Lung (tissue), 12 donors: ENCODE measurements around the gene CNTNAP2. TPM values are rescaled to one million over a fixed set of nuclear protein-coding genes. Genes with fewer than 3 reads are reported as not detected.

Source experiments
- ATAC-seq: fragments of 200-7000 bp; cut with Tn5 transposase; one replicate; pipeline ENCODE4 v1.9.1; 2020; ENCODE audit warnings: moderate number of reproducible peaks; ENCODE audit not compliant: insufficient read depth, low FRiP score
- DNase-seq, 3 donors: peaks; one replicate each; pipeline ENCODE4 v3.0.0-alpha.2; 2013 to 2017
- H3K27ac ChIP-seq, 2 donors: one replicate each; pipeline ENCODE4 v1.5.1; 2013; ENCODE audit warnings: mild to moderate bottlenecking in 2 of 2, moderate library complexity in 2 of 2, control low read depth in 1 of 2, inconsistent platforms in 1 of 2, low read depth in 1 of 2, low read length in 1 of 2
- H3K27me3 ChIP-seq, 3 donors: one replicate each; pipeline ENCODE4 v1.5.1; 2013; ENCODE audit warnings: low read length in 2 of 3; ENCODE audit not compliant: control insufficient read depth in 3 of 3, insufficient read depth in 3 of 3
- H3K36me3 ChIP-seq, 4 donors: one replicate each; pipeline ENCODE4 v1.5.1; 2013; ENCODE audit warnings: low read length in 4 of 4, mild to moderate bottlenecking in 1 of 4, moderate library complexity in 1 of 4; ENCODE audit not compliant: control insufficient read depth in 4 of 4, insufficient read depth in 4 of 4
- H3K4me1 ChIP-seq, 5 donors: one replicate each; pipeline ENCODE4 v1.5.1; 2013; ENCODE audit warnings: low read length in 5 of 5, mild to moderate bottlenecking in 2 of 5, moderate library complexity in 1 of 5; ENCODE audit not compliant: control insufficient read depth in 5 of 5, insufficient read depth in 5 of 5
- H3K4me3 ChIP-seq: one replicate; pipeline ENCODE4 v1.5.1; 2013; ENCODE audit warnings: mild to moderate bottlenecking, control low read depth, moderate library complexity
- H3K9ac ChIP-seq, 2 donors: one replicate each; pipeline ENCODE4 v1.5.1; 2013; ENCODE audit warnings: low read length in 2 of 2, control low read depth in 1 of 2; ENCODE audit not compliant: insufficient read depth in 1 of 2
- H3K9me3 ChIP-seq, 4 donors: one replicate each; pipeline ENCODE4 v1.5.1; 2013; ENCODE audit warnings: low read length in 3 of 4, mild to moderate bottlenecking in 1 of 4, moderate library complexity in 1 of 4; ENCODE audit not compliant: control insufficient read depth in 4 of 4, insufficient read depth in 3 of 4
- CTCF ChIP-seq: IDR thresholded peaks from 2 replicates; pipeline ENCODE4 v1.5.1; 2012; ENCODE audit warnings: mild to moderate bottlenecking; ENCODE audit errors: control extremely low read depth, extremely low read depth
- WGBS, 2 donors: extraction: QIAGEN DNeasy Blood & Tissue Kit; methylation state at CpG; one replicate each; pipeline ENCODE4 v1.1.7; 2013; 5-methylcytosine and 5-hydroxymethylcytosine counted together
- polyA plus RNA-seq, 2 donors: library from polyadenylated mRNA; stranded (reverse); fragments of 200-250 nt; gene quantifications; one replicate each; pipeline ENCODE4 v1.2.1, GENCODE V29; 2013
- total RNA-seq, 2 donors: library from RNA; depleted of rRNA in 1 of 2; stranded (reverse); fragments of >200 nt in 1 of 2; gene quantifications; one replicate each; pipeline ENCODE4 v1.2.1, GENCODE V29; 2014 to 2021
- donor health status: control.
- donor health status: control.
- donor health status: Bipolar disorder and iron deficiency.
- donor health status: healthy.
- donor health status: DM: yes; HTN: yes; CAD: no.

CNTNAP2 gene
- total and polyA plus RNA-seq, 4 donors: 0.18 to 45.3 (median 0.52) TPM

DNA sequence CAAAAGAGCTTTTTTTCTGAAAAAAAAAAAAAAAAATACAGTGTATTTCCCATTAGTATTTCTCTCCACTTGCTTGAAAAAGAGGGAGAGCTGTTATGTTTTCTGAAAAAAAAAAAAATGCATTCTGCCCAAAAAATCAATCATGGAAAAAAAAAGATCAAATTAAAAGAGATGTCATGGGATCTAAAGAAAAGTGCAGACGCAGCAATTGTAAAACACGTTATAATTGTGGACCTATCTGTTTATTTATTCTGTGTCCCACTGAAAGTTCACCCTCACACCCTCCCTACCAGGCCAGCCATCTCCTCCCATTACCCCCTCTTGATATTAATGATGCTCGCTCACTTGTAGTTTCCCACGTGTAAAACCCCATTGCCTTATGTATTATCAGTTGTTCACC, 1800.0 kb downstream of the CNTNAP2 start:
- H3K9ac ChIP-seq: no peak overlapping the region
- no peak for ATAC-seq
- H3K4me3 ChIP-seq: no peak overlapping the region
- no peaks in the 10 kb centered on the region for H3K27me3 ChIP-seq
- WGBS, 2 donors: 79 to 89% methylated on average over 4 of the region's 4 CpGs
- H3K36me3 ChIP-seq: no peaks in the 10 kb centered on the region
- TF ChIP-seq CTCF: no peak
- peaks cover 0 to 8% (median 0%) of the 10 kb centered on the region in 5 donors for H3K4me1 ChIP-seq
- H3K9me3 ChIP-seq: no peaks in the 10 kb centered on the region
- no peak for DNase-seq
- H3K27ac ChIP-seq: no peak overlapping the region

GRCh38 chr7:147923841-147924240, 1807.2 kb downstream of the CNTNAP2 start:
- Histone ChIP-seq H3K4me3 (no peak overlapping the region), H3K4me1 (no peaks in the 10 kb centered on the region), H3K36me3 (no peaks in the 10 kb centered on the region), H3K27me3 (no peaks in the 10 kb centered on the region), H3K9ac (no peak overlapping the region), H3K9me3 (no peaks in the 10 kb centered on the region), H3K27ac (no peak overlapping the region)
- TF ChIP-seq CTCF: no peak
- WGBS, 2 donors: 94 to 99% methylated on average over 3 of the region's 3 CpGs
- ATAC-seq (no peak), DNase-seq (no peak)

DNA sequence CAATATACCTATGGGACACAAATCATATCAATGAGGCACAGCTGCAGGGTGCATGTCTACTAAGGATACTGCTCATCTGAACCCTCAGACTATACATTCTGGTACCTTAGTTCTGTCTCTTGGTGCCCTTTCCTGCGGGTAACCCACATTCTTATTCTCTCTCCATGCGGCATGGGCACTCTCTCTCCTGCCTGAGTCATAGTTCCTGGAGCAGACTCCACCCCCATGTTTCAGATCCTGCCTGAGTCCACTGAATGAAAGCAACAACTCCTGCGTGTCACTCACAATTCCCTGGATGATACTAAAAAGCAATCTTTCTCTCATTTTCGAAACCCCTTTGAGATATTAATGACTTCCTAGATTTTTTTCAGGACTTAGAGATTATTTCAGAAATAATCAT, 1820.8 kb downstream of the CNTNAP2 start:
- no peak for ATAC-seq
- Histone ChIP-seq H3K9me3 (no peaks in the 10 kb centered on the region), H3K27ac (no peak overlapping the region), H3K9ac (no peak overlapping the region), H3K4me3 (no peak overlapping the region), H3K4me1 (peaks cover 0 to 9% (median 0%) of the 10 kb centered on the region in 5 donors), H3K36me3 (no peaks in the 10 kb centered on the region), H3K27me3 (no peaks in the 10 kb centered on the region)
- WGBS, 2 donors: 82 to 88% methylated on average over 4 of the region's 4 CpGs
- no peak for DNase-seq
- TF ChIP-seq CTCF: no peak

GRCh38 chr7:147941381-147941780, 1824.8 kb downstream of the CNTNAP2 start:
- no peak overlapping the region for H3K9ac ChIP-seq
- 44 to 64% methylated on average over 3 of the region's 3 CpGs for WGBS, 2 donors

More at GRCh38 chr7:147941381-147941780, 1824.8 kb downstream of the CNTNAP2 start:
- ATAC-seq: no peak
- Histone ChIP-seq H3K27me3 (no peaks in the 10 kb centered on the region), H3K9me3 (peaks cover 0 to 2% (median 0%) of the 10 kb centered on the region in 4 donors), H3K27ac (no peak overlapping the region), H3K4me1 (peaks cover 0 to 9% (median 0%) of the 10 kb centered on the region in 5 donors), H3K36me3 (no peaks in the 10 kb centered on the region), H3K4me3 (no peak overlapping the region)
- DNase-seq: peak; percentile 28 to 70 (median 61)
- no peak for TF ChIP-seq CTCF
